Activated CD4-positive, alpha-beta T cell treated with anti-CD3 and anti-CD28 coated beads, Interleukin-10, Interleukin-2, amounts not matched to agents 100 ng/mL and 50 ng/mL, durations not matched to agents 16 hours and 8 hours (primary cell): ENCODE measurements around the gene NOL11.
"Not testable (repeated sequence)": the region's sequence is repeated elsewhere in the genome, so short reads cannot be mapped to it uniquely, and the experiment has no call there.

Experiments
- DNase-seq: peaks from one replicate; pipeline ENCODE4 v3.0.0-alpha.2; 2020

The NOL11 gene

GRCh38 chr17:67756766-67757165, 39.0 kb downstream of the NOL11 start:
- not testable (repeated sequence) for DNase-seq

DNA sequence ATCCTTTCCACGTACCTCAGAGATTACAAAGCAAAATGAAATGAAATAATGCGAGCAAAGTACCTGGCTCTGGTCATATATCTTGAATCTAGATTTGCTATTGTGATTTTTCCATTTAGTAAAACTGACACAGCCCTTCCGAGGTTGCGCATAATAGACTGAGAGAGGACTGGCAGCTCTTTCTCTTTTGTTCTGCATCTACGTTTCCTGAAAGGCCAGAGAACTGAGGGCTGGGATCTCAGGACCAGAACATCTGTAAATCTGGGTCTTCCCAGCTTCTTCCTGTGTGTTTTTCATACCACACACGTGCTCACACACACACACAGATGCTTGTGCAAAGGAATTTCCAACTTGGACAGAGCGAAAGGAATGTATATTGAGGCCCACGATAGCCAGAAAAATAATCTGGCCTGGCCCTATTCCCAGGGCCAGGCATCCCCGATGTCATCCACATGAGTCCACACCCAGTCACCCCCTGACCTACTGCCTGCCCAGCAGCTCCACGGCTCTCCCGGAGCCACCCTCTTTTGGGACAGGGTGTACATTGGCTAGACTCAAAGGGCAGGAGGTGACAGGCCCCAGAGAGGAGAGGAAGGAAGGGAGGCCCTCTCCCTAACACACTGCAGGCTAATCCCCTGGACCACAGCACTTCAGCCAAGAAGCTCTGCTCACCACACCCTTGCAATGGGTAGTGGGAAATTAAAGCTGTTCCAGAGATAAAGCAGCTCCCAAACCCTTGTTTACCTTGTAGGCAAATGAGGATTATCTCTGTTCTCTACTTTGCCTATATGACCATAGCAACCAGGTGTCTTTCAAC, 41.8 kb downstream of the NOL11 start:
- no peak for DNase-seq

DNA sequence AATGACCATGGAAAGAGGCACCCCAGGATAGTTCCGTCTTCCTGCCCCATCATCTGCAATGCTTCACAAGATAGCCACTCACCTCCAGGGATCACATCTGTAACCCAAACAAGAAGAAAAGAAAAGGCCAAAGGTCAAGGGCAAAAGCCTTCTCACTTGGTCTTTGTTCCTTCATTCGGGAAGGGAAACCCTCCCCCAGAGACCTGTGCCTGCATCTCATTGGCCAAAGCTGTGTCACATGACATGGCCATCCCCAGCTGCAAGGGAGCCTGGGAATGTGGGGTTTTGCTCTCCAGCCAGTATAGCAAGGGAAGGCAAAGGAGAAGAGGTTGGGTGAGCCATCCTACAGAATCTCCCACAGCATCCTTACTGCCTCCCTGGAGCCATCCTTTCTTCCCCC, 47.9 kb downstream of the NOL11 start:
- DNase-seq: no peak

DNA sequence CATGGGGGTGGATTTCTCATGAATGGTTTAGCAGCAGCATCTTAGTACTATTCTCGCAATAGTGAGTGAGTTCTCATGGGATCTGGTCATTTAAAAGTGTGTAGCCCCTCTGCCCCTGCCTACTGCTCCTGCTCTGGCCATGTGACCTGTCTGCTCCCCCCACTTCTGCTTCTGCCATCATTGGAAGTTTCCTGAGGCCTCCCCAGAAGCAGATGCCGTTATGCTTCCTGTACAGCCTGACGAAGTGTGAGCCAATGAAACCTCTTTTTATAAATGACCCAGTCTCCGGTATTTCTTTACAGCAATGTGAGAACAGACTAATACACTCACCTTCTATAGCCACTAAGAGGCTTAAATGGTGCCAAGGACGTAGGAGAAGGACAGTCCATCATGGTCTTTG, 51.5 kb downstream of the NOL11 start:
- no peak for DNase-seq

GRCh38 chr17:67770539-67770938, 52.8 kb downstream of the NOL11 start:
- DNase-seq: peak; percentile 40

- DNase-seq: no peak
These were observed 54.9 kb downstream of the NOL11 start for GRCh38 chr17:67772679-67773078.

- DNase-seq: no peak
These were observed 55.5 kb downstream of the NOL11 start for GRCh38 chr17:67773246-67773645.

DNA sequence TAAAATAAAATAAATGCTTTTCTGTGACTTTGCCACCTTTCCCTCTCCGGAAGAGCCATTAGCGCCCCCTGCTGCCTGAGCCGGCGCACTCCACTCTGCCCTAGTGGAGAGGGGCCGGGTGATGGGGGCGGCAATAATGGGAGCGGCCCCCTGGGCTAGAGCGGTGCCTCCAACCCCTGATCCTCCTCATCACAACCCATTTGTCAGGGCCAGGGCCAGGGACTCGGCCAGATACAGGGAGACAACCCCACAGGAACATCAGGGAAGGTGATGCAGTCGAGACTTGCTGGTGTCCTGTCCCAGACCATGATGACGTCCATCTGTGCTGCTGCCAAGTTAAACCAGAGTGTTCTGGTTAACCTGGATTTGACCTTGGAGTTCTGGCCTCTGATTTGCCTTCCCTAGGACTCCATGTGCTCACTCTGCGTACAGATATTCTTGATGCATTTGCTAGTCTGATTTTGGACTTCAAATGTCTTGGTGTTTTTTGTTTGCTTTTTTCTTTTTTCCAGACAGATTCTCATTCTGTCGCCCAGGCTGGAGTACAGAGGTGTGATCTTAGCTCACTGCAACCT, 61.4 kb downstream of the NOL11 start:
- DNase-seq: peak; percentile 30

DNA sequence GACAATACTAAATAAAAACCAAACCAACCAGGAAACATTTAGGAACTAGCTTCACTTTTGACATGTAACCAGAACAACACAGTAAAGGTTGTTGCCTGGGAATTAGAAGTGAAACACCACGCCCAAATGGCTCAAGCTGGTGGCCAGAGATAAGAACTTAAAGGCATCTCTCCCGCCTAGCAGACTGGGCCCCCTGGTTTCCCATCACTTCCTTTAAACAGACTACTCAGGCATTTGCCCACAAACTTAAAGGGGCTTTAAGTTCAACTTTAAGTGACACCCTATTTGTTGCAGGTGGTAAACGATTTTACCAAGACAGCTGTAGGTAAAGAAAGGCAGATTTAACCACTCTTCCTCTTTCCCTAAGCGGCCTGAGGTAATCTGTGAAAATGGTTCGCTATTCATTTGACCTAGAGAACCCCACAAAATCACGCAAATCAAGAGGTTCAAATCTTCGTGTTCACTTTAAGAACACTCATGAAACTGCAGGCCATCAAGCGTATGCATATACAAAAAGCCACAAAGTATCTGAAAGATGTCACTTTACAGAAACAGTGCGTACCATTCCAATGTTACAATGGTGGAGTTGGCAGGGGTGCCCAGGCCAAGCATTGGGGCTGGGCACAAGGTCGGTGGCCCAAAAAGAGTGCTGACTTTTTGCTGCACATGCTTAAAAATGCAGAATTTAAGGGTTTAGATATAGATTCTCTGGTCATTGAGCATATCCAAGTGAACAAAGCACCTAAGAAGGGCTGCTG, 66.8 kb downstream of the NOL11 start:
- DNase-seq: no peak

GRCh38 chr17:67785122-67785477, 67.4 kb downstream of the NOL11 start:
- DNase-seq: no peak

DNA sequence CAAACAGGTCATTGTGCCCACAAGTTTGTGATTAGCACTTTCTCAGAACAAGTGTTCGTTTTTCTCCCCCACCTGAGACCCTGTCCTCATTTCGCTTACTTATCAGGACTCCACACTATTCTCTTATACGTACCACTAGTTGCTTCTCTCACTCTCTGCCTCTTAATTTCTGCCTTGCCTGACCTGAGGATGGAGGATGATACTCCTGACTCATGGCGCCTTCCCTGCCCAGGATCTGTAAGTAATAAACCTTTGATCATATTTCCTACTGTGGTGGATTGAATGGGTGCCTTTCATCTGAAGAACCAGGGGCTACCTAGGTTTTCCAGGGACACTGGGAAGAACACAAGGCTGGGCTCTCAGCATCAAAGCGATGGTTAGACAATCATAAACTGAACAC, 67.8 kb downstream of the NOL11 start:
- no peak for DNase-seq
